ENCODE results near the gene MIXL1. TPM values are rescaled to one million over a fixed set of nuclear protein-coding genes. Genes with fewer than 3 reads are reported as not detected.

MIXL1 gene
- total and polyA plus RNA-seq, 3 donors from 2014 or later = 0.39 to 0.68 (median 0.66) TPM

DNA sequence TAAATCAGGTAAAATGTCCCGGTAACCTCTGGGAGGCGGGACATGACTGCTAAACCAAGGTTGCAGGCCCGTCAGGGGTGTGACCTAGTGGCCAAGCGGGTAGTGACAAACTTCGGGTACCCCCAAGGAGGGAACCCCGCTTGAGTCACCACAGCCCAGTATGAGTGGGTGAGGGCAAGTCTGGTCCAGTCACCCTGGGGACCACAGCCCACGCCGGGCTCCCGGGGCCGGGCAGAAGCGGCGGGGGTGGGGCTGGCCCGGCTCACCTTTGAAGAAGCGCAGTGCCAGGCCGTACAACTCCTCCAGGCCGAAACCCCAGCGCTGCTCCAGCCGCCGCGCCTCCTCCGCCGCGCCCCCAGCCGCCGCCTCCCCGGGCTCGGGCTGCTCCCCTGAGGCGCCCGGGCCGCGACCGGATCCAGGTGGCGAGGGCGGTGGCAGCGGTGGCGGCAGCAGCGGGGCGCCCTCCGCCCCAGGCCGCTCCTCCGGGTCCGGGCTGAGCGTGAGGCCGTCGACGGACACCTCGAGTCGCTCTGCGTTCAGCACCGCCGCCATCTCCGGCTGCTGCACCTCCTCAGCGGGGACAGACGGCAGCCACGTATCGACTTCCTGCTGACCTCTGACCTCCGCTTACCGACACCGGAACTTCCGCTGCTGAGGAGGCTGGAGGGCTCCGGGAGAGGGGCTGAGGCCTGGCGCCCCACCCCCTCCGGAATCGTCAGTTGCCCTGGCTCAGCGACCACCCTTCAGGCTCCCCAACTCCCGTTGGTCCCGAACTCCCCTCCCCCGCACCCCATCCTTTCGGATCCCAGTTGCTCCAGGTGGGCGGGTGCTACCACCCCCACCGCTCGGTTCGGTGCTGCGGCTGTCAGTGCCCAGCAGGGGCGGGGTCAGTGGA is 37.1 kb upstream of the MIXL1 start, which contains the start of gene ACBD3:
ACBD3 (minus strand) TSS at position 618 of the 895 bp plus-strand sequence; CDS start at position 552, 66 bp downstream.
- Histone ChIP-seq H3K27ac (peak within 1 kb of the TSS; percentile 92 to 96), H3K9me3 (no peaks in the 10 kb centered on the region), H3K4me1 (peaks cover 27% of the 10 kb centered on the region), H3K27me3 (no peaks in the 10 kb centered on the region), H3K4me3 (peak within 1 kb of the TSS; percentile 92 to 93), H3K36me3 (ENCODE audit: low read depth, missing control alignments) (no peaks in the 10 kb centered on the region)
- TF ChIP-seq, protein P1, sequence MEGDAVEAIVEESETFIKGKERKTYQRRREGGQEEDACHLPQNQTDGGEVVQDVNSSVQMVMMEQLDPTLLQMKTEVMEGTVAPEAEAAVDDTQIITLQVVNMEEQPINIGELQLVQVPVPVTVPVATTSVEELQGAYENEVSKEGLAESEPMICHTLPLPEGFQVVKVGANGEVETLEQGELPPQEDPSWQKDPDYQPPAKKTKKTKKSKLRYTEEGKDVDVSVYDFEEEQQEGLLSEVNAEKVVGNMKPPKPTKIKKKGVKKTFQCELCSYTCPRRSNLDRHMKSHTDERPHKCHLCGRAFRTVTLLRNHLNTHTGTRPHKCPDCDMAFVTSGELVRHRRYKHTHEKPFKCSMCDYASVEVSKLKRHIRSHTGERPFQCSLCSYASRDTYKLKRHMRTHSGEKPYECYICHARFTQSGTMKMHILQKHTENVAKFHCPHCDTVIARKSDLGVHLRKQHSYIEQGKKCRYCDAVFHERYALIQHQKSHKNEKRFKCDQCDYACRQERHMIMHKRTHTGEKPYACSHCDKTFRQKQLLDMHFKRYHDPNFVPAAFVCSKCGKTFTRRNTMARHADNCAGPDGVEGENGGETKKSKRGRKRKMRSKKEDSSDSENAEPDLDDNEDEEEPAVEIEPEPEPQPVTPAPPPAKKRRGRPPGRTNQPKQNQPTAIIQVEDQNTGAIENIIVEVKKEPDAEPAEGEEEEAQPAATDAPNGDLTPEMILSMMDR (IDR thresholded peaks at IDR 0.05) = peak in 2 of 3 experiments; percentile 24
- peak; percentile 85 for TF ChIP-seq POLR2A (IDR thresholded peaks at IDR 0.05)
- intact Hi-C loops (cut with DNase I; ENCODE audit: low total_unique reads) = no loop called here
- peak; percentile 93 for DNase-seq
- WGBS, 2 donors = 1% methylated on average over 16 to 55 of the region's 75 CpGs

DNA sequence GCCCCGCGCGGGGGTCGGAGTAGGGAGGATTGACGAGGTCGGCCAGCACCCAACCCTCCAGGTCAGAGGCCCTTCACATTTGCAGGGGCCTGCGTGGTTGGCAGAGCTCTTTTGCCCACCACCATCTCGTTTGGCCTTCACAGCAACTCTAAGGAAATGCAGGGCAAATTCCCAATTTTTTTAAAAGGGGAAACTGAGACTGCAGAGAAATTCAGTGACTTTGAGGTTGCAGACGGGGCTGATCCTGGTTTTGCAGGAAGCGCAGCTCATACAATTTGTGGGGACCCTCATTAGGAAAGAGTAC is 36.5 kb upstream of the MIXL1 start:
- Histone ChIP-seq H3K9me3 (no peaks in the 10 kb centered on the region), H3K4me1 (peaks cover 22% of the 10 kb centered on the region), H3K36me3 (ENCODE audit: low read depth, missing control alignments) (no peaks in the 10 kb centered on the region), H3K27ac (peak overlapping the region; percentile 92 to 96), H3K4me3 (peak overlapping the region; percentile 92 to 93), H3K27me3 (no peaks in the 10 kb centered on the region)
- TF ChIP-seq, protein P1 (IDR thresholded peaks at IDR 0.05) = no peak
- TF ChIP-seq POLR2A (IDR thresholded peaks at IDR 0.05) = no peak
- intact Hi-C loops (cut with DNase I; ENCODE audit: low total_unique reads) = no loop called here
- DNase-seq = no peak
- 5 to 8% methylated on average over 7 to 10 of the region's 10 CpGs for WGBS, 2 donors

DNA sequence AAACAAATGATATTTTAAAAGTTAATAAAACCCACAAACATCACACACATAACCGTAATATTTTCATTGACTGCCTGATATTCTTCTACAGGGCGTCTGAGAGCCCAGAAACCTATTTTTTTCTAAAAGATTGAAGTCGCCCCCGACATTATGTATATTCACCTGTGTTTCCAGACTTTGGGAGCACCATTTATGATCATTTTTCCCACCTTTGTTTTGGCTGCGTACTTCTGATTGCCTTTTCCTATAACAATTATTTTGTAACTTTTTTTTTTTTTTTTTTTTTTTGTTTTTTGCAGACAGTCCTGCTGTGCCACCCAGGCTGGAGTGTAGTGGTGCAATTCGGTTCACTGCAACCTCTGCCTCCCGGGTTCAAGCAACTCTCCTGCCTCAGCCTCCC is 36.1 kb upstream of the MIXL1 start:
- no peak for DNase-seq
- no peak for TF ChIP-seq POLR2A (IDR thresholded peaks at IDR 0.05)
- TF ChIP-seq, protein P1 (IDR thresholded peaks at IDR 0.05) = no peak
- 66 to 67% methylated on average over 7 of the region's 7 CpGs for WGBS, 2 donors
- Histone ChIP-seq H3K27me3 (no peaks in the 10 kb centered on the region), H3K36me3 (ENCODE audit: low read depth, missing control alignments) (no peaks in the 10 kb centered on the region), H3K27ac (peak overlapping the region; percentile 92 to 96), H3K4me3 (peak overlapping the region; percentile 92 to 93), H3K4me1 (peaks cover 19% of the 10 kb centered on the region), H3K9me3 (no peaks in the 10 kb centered on the region)
- intact Hi-C loops (cut with DNase I; ENCODE audit: low total_unique reads) = no loop called here

DNA sequence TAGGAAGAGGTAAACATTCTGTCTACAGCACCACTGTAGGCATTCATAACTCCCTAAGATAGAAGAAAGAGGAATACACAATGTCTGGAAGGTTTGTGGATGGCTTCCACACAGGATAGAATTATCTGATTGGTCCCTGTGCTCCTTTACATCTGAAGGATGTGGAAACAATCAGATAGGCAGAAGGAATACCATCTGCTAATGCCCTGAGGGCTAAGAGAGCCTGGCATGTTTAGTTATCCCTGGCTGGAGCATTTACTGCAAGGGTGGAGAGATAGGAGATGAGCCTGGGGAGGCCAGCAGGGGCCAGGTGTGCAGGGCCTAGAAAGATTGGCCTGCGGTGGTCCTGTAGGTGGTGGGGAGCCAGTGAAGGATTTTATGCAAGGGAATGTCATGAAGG is 28.3 kb upstream of the MIXL1 start:
- no peaks in the 10 kb centered on the region for H3K36me3 ChIP-seq (ENCODE audit: low read depth, missing control alignments)
- H3K9me3 ChIP-seq = no peaks in the 10 kb centered on the region
- H3K4me1 ChIP-seq = no peaks in the 10 kb centered on the region
- no peak for TF ChIP-seq POLR2A (IDR thresholded peaks at IDR 0.05)
- TF ChIP-seq, protein P1 (IDR thresholded peaks at IDR 0.05) = no peak
- intact Hi-C loops (cut with DNase I; ENCODE audit: low total_unique reads) = loop anchor here (10.0 kb wide), 1 partner anchor 60 kb away; no protein-coding TSS in a partner anchor
- H3K4me3 ChIP-seq = no peak overlapping the region
- no peaks in the 10 kb centered on the region for H3K27me3 ChIP-seq
- 87 to 100% methylated on average over 1 of the region's 1 CpG for WGBS, 2 donors
- no peak for DNase-seq
- no peak overlapping the region for H3K27ac ChIP-seq

All from testis (tissue), 3 donors.